Osteoblast (primary cell): Measurements from ENCODE around the gene SCOC. TPM values are rescaled to one million over a fixed set of nuclear protein-coding genes. Genes with fewer than 3 reads are reported as not detected.

Experiments used
- DNase-seq: peaks from one replicate; pipeline ENCODE4 v3.0.0; 2011; ENCODE audit warnings: low spot score, mixed read lengths; ENCODE audit not compliant: insufficient read length; ENCODE audit errors: missing footprints
- H2AFZ ChIP-seq: 2 replicates; pipeline ENCODE4 v1.6.0; 2011; ENCODE audit warnings: mild to moderate bottlenecking, low read length
- H3K27ac ChIP-seq: 2 replicates; pipeline ENCODE4 v1.5.1; 2011; ENCODE audit warnings: mild to moderate bottlenecking, low read depth, low read length, moderate library complexity
- H3K27me3 ChIP-seq: 2 replicates; pipeline ENCODE4 v1.6.0; 2012; ENCODE audit warnings: mild to moderate bottlenecking, control low read depth, inconsistent platforms, low read length, moderate library complexity; ENCODE audit not compliant: insufficient read depth
- H3K36me3 ChIP-seq: 2 replicates; pipeline ENCODE4 v1.5.1; 2011; ENCODE audit warnings: mild to moderate bottlenecking, low read length, control low read depth, moderate library complexity; ENCODE audit not compliant: insufficient read depth
- H3K4me1 ChIP-seq: 2 replicates; pipeline ENCODE4 v1.5.1; 2011; ENCODE audit warnings: mild to moderate bottlenecking, low read length, control low read depth, moderate library complexity; ENCODE audit not compliant: insufficient read depth
- H3K4me2 ChIP-seq: 2 replicates; pipeline ENCODE4 v1.6.0; 2011; ENCODE audit warnings: mild to moderate bottlenecking, low read length; ENCODE audit not compliant: insufficient read depth
- H3K4me3 ChIP-seq: fragments of 200-600 bp; sonication (generic); 3 replicates; pipeline ENCODE4 v1.5.1; 2012; ENCODE audit warnings: mild to moderate bottlenecking, low read length, inconsistent platforms; ENCODE audit not compliant: insufficient read depth
- H3K79me2 ChIP-seq: 2 replicates; pipeline ENCODE4 v1.6.0; 2012; ENCODE audit warnings: mild to moderate bottlenecking, low read length, control low read depth, inconsistent platforms; ENCODE audit not compliant: insufficient read depth
- H3K9me3 ChIP-seq: 2 replicates; pipeline ENCODE4 v1.5.1; 2011; ENCODE audit warnings: low read depth, low read length, control low read depth
- H4K20me1 ChIP-seq: 2 replicates; pipeline ENCODE4 v1.6.0; 2012; ENCODE audit warnings: mild to moderate bottlenecking, low read length, control low read depth; ENCODE audit not compliant: insufficient read depth
- total RNA-seq: library from RNA; depleted of rRNA; stranded (reverse); fragments of >200 nt; gene quantifications from 2 replicates; pipeline ENCODE4 v1.2.3, GENCODE V29; 2012
- TF ChIP-seq, protein P1 (sequence below): IDR thresholded peaks from 2 replicates; pipeline ENCODE4 v1.5.1; 2011; ENCODE audit warnings: mild to moderate bottlenecking, low read depth, low read length, moderate library complexity; ENCODE audit errors: extremely low read depth

SCOC gene
- total RNA-seq, 1 donor: 57.9 TPM

GRCh38 chr4:140353786-140354185 is 19.7 kb upstream of the SCOC start:
- Histone ChIP-seq H3K9me3 (no peaks in the 10 kb centered on the region), H3K4me3 (no peak overlapping the region), H3K27ac (no peak overlapping the region), H3K4me1 (no peaks in the 10 kb centered on the region), H4K20me1 (no peaks in the 10 kb centered on the region), H2AFZ (no peak overlapping the region), H3K36me3 (no peaks in the 10 kb centered on the region), H3K27me3 (peaks cover 50% of the 10 kb centered on the region), H3K4me2 (no peak overlapping the region), H3K79me2 (no peaks in the 10 kb centered on the region)
- no peak for DNase-seq
- TF ChIP-seq, protein P1, sequence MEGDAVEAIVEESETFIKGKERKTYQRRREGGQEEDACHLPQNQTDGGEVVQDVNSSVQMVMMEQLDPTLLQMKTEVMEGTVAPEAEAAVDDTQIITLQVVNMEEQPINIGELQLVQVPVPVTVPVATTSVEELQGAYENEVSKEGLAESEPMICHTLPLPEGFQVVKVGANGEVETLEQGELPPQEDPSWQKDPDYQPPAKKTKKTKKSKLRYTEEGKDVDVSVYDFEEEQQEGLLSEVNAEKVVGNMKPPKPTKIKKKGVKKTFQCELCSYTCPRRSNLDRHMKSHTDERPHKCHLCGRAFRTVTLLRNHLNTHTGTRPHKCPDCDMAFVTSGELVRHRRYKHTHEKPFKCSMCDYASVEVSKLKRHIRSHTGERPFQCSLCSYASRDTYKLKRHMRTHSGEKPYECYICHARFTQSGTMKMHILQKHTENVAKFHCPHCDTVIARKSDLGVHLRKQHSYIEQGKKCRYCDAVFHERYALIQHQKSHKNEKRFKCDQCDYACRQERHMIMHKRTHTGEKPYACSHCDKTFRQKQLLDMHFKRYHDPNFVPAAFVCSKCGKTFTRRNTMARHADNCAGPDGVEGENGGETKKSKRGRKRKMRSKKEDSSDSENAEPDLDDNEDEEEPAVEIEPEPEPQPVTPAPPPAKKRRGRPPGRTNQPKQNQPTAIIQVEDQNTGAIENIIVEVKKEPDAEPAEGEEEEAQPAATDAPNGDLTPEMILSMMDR: no peak

GRCh38 chr4:140355288-140355687 is 18.2 kb upstream of the SCOC start:
- Histone ChIP-seq H3K4me3 (no peak overlapping the region), H2AFZ (no peak overlapping the region), H3K9me3 (no peaks in the 10 kb centered on the region), H3K79me2 (no peaks in the 10 kb centered on the region), H3K27ac (no peak overlapping the region), H3K4me1 (no peaks in the 10 kb centered on the region), H3K27me3 (peaks cover 41% of the 10 kb centered on the region), H4K20me1 (no peaks in the 10 kb centered on the region), H3K36me3 (no peaks in the 10 kb centered on the region), H3K4me2 (no peak overlapping the region)
- TF ChIP-seq, protein P1: no peak
- DNase-seq: no peak

- H3K9me3 ChIP-seq: no peaks in the 10 kb centered on the region
- TF ChIP-seq, protein P1: no peak
- H4K20me1 ChIP-seq: no peaks in the 10 kb centered on the region
- H3K27me3 ChIP-seq: peaks cover 34% of the 10 kb centered on the region
- no peaks in the 10 kb centered on the region for H3K36me3 ChIP-seq
- H3K79me2 ChIP-seq: no peaks in the 10 kb centered on the region
- DNase-seq: no peak
- H3K27ac ChIP-seq: no peak overlapping the region
- no peak overlapping the region for H3K4me2 ChIP-seq
- H2AFZ ChIP-seq: no peak overlapping the region
- no peaks in the 10 kb centered on the region for H3K4me1 ChIP-seq
- H3K4me3 ChIP-seq: no peak overlapping the region
Observed at GRCh38 chr4:140357868-140358267, 15.6 kb upstream of the SCOC start.

GRCh38 chr4:140358281-140358680 is 15.2 kb upstream of the SCOC start:
- Histone ChIP-seq H3K79me2 (no peaks in the 10 kb centered on the region), H3K27me3 (peaks cover 34% of the 10 kb centered on the region), H2AFZ (no peak overlapping the region), H3K9me3 (no peaks in the 10 kb centered on the region), H3K4me1 (no peaks in the 10 kb centered on the region), H3K36me3 (no peaks in the 10 kb centered on the region), H3K4me2 (no peak overlapping the region), H3K4me3 (no peak overlapping the region), H4K20me1 (no peaks in the 10 kb centered on the region), H3K27ac (no peak overlapping the region)
- DNase-seq: no peak
- TF ChIP-seq, protein P1: no peak
